GM19397 (cell line): ENCODE data around the gene TNRC6C.
"Not testable (repeated sequence)": the region's sequence is repeated elsewhere in the genome, so short reads cannot be mapped to it uniquely, and the experiment has no call there.

Experiments used
- ATAC-seq: cut with Tn5 transposase; IDR thresholded peaks from one replicate; pipeline ENCODE4 v1.9.1; 2021; ENCODE audit warnings: mild to moderate bottlenecking, moderate library complexity; ENCODE audit not compliant: unreplicated experiment

The TNRC6C gene

DNA sequence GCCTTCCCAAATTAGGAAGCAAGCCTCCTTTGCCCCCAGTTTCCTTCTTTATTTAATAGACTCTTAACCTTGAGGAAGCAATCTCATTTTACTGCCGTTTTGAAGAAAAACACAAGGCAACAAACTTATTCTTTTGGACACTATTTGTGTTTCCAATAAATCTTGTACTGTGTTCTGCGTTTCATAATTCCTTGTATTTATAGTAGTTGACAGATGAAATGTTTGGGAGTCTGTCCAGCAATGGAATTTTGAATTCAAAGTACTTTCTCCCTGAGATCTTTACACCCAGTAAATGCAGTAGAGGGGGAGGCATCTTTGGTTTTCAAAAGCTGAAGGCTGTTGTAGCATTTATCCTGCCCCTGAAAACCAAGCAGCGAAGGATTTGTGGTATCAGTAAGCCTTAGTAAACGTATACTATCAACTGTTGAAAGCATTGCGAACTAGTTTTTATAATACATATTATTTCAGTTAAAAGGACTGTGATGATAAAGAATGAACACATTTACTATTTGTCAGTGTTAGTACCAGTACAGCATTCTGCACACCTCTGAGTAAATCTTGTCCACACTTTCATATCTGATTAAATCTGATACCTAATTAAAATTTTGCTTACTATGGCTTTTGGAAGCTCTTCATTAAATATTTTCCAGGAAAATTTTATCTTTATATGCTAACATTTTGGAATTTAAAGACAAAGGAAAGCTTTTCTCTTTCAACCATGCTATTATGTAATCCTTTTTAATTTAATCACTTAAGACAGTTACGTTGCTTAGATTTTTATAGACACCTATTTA, 83.1 kb downstream of the TNRC6C start:
- no peak for ATAC-seq

DNA sequence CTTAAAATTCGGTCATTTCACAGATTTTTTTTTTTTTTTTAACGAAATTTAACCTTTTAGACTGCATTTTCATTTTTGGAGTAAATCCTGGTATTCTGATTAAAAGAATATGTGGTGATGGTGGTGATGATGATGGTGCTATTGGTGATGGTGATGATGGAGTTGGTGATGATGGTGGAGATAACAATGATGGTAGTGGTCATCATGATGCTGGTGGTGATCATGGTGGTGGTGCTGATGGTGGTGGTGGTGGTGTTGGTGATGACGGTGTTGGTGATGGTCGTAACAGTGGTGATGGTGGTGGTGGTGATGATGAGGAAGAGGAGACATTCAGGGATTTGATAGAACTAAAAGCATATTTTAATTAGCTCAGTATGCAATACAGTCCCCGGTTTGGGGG, 84.0 kb downstream of the TNRC6C start:
- ATAC-seq, result no peak

DNA sequence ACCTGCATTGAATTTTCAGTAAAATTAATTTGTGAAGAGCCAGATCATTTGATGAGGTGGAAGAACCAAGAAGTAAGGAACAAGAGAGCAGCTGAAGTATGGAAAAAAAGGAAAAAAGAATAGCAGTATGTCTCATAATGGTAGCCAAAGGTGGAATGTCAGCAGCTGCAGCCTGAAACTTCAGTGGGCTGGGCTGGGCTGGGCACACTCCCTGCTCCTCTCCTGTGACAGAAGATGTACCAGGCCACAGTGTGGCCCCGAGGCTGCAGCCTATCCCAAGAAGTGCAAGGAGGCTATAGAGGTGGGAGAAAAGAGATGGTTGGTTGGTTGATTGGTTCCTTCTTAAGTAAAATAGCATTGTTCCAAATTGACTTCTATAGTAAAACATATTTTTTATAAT, 84.5 kb downstream of the TNRC6C start:
- ATAC-seq, result no peak

DNA sequence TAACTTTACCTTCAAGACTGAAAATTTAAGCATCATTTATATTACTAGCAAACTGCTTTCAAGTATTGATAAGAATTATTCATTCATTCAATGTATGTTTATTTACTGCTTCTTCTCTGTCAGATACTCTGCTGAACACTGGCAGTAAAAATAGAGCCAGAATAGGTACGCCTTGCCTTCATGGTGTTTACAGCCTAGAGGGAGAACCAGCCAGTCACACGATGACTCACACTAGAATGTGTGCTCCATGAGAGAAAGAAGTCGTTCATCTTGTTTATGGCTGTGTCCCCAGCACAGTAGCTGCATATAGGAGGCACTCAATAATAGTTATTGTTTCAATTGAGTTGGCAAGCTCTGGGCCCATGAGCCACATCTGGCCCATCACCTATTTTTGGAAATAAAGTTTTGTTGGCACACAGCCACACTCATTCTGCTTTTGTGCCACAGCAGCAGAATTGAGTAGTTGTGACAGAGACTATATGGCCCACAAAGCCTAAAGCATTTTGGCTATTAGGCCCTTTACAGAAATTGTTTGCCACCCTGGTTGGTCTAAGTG, 85.9 kb downstream of the TNRC6C start:
- no peak for ATAC-seq

DNA sequence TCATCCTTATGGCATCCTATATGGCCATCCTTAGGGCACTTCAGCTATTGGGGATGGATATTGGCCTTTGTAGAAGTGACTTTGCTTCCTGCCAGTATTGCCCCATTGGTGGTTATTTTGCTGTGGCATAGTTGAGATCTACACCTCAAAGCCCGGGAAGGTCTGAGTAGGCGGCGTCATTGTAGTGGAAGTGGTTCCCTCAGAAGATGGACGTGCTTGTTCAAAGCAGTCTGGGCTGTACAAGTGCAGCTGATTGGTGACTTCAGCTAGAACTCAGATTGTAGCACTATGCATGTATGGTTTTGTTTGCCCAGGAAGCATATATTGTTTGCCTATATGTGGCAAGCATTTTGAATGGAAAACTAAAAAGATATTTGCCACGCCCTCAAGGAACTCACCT, 86.8 kb downstream of the TNRC6C start:
- no peak for ATAC-seq

DNA sequence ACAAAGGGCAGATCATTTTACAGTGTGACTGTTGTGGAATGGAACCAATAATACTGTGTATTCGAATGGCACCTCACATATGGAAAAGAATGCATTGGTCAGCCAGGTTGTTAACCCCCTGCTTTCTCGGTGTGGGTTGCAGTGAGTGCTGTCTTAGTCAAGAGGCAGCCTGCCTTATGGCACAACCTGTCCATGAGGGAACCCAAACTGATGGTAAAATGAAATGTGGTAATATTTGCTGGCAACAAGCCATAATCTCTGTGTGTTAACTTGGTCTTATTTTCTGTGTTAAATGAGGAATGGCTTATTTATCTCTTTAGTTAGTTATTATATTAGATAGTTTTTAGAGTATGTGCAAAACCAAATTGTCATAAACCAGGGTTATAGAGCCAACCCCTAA, 88.4 kb downstream of the TNRC6C start:
- ATAC-seq, result no peak

DNA sequence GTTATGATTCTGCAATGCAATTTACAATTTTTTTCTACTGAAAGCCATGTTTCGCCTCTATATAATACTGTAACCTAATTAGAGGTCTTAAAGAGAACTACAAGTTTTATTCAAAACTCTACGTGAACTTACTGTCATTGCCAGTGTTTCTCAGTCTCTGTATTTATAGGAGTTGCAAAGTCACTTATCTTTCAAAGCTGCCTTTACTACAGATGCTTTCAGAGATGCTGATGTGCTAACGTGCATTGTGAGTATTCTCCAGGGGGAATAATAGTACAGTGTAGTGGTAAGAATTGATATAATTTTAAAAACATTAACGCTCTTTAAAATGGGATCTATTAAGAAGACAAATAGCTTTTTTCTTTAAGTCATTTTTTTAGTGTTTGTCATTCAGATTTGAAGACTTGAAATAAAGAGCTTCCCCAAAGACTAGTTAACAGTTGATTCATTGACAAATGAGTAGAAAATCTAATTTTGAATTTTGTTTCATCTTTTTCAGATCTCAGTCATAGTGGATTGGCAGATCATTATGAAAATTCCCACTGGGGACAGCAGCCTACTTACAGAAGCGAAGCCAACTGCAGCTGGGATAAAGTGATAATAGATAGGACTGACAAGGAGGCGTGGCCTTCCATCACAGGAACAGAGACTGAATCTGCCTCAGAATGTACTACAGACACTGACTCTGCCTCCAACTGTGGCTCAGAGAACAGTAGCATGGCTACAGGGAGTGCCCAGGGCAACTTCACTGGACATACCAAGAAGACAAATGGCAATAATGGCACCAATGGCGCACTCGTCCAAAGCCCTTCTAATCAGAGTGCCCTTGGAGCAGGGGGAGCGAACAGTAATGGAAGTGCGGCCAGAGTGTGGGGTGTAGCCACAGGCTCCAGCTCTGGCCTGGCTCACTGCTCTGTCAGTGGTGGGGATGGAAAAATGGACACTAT, 90.1 kb downstream of the TNRC6C start:
- no peak for ATAC-seq

DNA sequence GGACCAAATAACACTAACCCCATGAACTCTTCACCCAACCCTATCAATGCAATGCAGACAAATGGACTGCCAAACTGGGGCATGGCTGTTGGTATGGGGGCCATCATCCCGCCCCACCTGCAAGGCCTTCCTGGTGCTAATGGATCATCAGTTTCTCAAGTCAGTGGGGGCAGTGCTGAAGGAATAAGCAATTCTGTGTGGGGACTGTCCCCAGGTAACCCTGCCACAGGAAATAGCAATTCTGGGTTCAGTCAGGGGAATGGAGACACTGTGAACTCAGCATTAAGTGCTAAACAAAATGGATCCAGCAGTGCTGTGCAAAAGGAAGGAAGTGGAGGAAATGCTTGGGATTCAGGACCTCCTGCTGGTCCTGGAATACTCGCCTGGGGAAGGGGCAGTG, 91.1 kb downstream of the TNRC6C start:
- no peak for ATAC-seq

DNA sequence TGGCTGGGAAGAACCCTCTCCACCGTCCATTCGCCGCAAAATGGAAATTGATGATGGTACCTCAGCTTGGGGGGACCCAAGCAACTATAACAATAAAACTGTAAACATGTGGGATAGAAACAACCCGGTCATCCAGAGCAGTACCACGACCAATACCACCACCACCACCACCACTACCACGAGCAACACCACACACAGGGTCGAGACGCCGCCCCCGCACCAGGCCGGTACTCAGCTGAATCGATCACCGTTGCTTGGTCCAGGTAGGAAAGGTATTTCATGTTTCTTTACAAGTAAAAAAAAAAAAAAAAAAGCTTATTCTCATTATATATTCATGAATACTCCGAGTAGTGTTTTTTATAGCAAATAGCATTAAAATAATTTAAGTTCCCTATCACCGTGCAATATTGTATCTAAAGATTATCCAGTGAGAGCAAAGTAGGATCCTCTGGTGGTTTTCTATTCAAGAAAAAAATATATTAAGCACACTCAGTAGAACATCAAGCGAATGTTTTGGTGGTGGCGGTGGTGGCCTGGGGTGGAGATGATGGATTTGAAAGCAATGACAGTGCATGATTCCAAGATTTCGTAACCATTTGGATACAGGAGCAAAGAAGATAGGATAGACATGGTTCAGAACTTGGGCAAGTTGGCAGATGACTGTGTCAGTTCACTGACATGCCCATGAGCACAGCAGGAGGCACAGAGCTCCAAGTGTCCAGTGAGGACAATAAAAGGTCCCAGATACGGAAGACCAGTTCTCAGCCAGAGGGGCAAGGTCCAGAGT, 92.9 kb downstream of the TNRC6C start:
- ATAC-seq, result no peak

DNA sequence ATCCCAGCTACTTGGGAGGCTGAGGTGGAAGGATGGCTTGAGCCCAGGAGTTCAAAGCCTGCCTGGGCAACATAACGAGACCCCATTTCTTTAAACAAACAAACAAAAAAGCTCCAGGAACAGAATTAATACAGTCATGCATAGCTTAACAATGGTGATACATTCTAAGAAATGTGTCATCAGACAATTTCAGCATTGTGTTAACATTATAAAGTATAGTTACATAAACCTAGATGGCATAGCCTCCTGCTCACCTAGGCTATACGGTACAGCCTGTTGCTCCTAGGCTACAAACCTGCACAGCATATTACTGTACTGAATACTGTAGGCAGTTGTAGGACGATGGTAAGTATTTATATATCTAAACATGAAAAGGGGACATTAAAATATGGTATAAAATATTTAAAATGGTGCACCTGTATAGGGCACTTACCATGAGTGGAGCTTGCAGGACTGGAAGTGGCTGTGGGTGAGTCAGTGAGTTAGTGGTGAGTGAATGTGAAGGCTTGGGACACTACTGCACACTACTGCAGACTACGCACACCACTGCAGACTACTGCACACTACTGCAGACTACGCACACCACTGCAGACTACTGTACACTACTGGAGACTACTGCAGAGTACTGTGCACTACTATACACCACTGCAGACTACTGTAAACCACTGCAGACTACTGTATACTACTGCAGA, 95.4 kb downstream of the TNRC6C start:
- no peak for ATAC-seq

DNA sequence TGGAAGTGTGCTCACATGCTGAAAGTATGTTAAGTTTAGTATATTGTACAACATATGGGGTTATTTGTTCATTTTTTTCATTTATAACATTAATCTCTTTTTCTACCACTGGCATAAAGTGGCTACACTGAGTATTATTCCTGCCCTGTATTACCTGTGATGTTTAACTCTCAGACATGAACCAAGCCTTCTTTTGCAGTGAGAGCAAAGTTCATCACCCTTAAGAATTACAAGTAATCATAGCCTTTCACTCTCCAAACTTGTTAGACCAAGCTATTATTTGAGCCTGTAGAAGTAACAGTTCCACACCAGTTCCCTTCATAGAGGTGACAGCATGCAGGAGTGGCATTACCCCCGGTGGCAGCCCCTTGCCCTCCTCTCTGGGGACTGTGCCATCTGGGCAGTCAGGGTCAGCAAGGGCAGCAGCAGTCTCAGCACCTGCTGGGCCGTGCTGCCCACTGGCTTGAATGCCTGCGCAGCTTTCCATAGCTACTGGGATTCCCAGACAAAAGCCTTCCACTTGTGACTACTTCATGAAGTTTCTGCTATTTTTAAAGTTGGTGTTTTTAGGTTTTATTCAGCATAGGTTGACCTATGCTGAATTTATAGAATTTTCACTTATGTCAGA, 98.7 kb downstream of the TNRC6C start:
- ATAC-seq, result no peak

DNA sequence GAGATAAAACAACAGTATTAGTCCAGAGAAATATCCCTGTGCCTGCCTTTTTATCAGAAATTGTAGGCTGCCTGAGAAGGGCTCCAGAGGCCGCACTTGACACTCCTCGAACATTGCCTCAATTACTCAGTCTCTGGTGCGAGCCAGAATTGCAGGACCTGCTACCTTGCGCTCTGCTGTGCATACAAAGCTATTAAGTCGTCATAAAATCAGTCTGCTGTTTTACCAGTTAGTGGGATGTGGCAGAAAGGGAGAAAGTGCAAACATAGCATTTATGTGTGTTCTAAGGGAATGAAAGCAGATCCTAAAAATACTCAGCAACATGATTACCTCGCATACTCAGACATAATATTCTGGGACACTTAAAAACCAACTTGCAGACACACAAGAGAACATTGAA, 99.5 kb downstream of the TNRC6C start:
- ATAC-seq, result no peak

DNA sequence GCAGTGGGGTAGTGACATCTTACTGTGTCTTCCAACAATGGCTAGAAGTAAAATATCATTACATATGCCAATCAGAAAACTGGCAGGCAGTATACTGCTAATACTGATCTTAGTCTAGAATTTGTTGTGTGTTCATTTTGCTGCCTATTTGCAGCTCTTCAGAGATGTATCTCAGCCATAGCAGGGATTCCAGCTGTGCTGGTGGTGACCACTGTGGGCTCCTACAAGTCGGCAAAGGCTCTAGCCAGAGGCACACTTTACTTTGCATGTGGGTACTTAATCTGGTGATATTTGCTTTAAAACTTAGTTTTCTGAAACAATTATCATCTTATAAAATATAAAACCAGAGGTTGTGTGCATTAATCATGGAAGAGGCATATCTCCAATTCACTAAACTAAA, 100.1 kb downstream of the TNRC6C start:
- ATAC-seq, result no peak

DNA sequence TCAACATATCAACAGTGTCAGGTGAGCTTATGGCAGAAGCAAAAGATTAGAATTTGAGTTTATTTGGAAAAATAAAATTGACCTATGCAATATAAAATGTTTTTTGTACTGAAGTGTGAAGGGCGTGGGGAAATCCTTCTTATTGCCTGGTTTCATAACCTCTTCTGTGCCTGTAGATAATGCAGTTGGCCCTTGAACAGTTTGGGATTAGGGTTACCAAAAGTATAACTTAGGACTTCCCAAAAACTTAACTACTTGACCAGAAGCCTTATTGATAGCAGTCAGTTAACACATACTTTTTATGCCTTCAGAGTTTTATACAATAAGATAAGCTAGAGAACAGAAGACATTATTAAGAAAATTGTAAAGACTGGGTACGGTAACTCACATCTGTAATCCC, 104.1 kb downstream of the TNRC6C start:
- ATAC-seq, result no peak

DNA sequence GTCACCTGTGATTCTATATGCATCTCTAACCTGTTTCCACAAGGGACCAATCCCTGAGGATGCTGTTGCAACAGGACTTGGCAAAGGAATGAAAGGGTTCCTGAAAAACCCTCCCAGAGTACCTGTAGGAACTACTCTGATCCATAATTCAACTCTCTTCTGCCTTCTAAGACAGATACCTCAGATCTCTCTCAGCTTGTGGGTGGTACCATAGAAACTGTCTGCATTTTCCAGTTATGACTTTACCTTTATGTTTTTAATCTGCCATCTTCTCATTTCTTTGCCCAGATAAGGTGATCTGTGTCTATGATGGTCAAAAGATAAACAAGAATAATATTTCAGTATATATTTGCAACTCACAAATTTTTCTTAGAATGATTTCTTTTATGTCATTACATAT, 105.0 kb downstream of the TNRC6C start:
- ATAC-seq, result no peak

DNA sequence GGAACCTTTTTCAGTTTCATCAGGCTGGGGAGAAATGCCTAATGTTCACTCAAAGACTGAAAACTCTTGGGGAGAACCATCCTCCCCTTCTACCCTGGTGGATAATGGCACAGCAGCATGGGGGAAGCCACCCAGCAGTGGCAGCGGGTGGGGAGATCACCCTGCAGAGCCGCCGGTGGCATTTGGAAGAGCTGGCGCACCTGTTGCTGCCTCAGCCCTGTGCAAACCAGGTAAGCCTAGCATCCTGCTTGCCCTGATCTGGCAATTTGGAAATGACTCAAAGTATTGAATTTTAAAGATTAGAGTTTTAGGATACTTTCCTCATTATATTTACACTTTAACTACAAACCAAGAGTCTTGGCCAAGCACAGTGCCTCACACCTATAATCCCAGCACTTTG, 106.2 kb downstream of the TNRC6C start:
- ATAC-seq, result no peak

DNA sequence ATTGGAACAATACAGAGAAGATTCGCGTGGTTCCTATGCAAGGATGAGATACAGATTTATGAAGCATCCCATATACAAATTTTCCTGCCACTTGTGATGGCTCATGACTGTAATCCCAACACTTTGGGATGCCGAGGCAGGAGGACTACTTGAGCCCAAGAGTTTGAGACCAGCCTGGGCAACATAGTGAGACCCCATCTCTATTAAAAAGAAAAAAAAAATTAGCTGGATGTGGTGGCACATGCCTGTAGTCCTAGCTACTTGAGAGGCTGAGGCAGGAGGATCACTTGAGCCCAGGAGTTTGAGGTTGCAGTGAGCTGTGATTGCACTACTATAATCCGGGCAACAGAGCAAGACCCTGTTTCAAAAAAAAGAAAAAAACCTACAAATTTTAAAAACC, 108.5 kb downstream of the TNRC6C start:
- ATAC-seq, result not testable (repeated sequence)

DNA sequence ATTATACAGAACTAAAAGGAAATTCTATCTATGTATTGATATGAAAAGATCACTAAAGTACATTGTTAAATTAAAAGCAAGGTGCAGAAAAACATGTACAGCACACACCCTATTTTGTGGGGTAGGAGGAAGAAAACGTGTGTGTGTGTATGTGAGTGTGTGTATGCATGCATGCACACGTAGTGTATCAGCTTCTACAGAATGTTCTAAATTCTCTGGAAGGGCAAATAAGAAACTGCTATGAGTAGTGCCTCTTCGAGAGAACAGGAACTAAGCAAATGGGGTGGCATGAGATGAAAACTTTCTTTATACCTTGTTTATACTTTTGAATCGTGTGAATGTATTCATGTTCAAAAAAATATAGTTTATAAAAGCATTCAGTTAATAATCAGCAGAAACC, 111.2 kb downstream of the TNRC6C start:
- no peak for ATAC-seq

DNA sequence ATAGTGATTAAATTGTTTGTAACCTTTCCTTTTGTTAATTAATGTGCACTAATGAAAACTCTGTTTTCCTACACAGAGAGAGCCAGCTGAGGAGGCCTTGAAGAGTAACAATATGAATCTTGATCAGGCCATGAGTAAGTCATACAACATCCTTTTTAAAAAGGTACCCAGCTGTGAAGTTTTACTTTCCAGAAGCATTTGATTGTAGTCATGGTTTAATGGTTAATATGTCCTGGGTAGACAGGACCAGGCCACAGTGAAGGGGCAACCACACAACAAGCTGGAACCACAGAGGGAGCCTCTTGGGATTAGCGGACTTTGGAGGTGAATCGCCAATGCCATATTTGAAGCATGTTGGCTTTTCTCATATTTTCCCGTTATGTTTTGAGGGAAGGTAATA, 114.5 kb downstream of the TNRC6C start:
- ATAC-seq, result no peak

DNA sequence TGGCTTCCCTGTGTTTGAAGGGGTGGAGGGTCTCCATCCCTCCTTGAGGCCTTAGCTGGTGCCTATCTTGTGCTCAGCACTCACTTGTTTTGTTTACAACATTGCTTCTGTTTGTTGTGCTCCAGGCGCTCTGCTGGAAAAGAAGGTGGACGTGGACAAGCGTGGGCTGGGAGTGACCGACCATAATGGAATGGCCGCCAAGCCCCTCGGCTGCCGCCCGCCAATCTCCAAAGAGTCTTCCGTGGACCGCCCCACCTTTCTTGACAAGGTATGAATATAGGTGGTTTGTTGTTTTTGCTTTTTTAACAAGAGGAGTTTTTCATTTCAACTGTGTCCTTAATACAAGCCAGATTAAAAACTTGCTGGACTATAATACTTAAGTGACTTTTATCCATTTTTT, 116.5 kb downstream of the TNRC6C start:
- ATAC-seq, result no peak
